22Rv1 (cell line): ENCODE data around the gene CTBP1.

Source experiments
- CTCF ChIP-seq: fragments of 450-650 bp; IDR thresholded peaks from 2 replicates; pipeline ENCODE4 v1.5.1; 2017; ENCODE audit warnings: mild to moderate bottlenecking
- ZFX ChIP-seq: fragments of 450-650 bp; IDR thresholded peaks from 2 replicates; pipeline ENCODE4 v1.6.1; 2017; ENCODE audit warnings: antibody characterized with exemption, borderline replicate concordance

- TF ChIP-seq CTCF, result no peak
- no peak for TF ChIP-seq ZFX
These were observed 48.4 kb downstream of the CTBP1 start for GRCh38 chr4:1200425-1201035.
